ENCODE measurements around the gene STEEP1.
"Not testable (repeated sequence)": the region's sequence is repeated elsewhere in the genome, so short reads cannot be mapped to it uniquely, and the experiment has no call there.

The STEEP1 gene

DNA sequence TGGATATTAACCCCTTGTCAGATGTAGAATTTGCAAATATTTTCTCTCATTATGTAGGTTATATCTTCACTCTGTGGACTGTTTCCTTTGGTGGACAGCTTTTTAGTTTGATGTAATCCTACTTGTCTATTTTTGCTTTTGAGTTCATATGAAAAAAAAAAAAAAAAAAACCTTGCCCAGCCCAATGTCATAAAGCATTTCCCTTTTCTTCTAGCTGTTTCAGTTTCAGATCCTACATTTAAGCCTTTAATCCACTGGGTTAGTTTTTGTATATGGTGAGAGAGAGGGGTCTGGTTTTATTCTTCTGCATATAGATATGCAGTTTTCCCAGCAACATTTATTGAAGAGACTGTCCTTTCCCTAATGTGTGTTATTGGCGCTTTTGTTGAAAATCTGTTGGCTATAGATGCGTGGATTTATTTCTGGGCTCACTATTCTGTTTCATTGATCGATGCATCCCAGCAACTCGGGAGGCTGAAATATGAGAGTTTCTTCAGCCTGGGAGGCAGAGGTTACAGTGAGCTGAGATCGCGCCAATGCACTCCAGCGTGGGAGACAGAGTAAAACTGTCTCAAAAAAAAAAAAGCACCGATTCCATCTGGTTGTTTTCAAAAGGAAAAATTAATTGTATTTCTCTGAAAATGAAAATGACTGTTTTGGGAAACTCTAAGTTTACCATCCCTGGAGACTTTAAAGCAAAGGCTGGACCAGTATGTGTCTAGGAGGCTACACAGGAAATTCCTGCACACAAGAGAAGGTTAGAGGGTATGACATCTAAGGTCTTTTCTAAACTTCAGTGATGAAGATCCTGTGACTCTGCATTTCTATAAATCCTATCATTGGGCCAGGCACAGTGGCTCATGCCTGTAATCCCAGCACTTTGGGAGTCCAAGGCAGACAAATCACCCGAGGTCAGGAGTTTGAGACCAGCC lies 35.6 kb downstream of the STEEP1 start:
- no peak for DNase-seq (ENCODE audit: low spot score)

DNA sequence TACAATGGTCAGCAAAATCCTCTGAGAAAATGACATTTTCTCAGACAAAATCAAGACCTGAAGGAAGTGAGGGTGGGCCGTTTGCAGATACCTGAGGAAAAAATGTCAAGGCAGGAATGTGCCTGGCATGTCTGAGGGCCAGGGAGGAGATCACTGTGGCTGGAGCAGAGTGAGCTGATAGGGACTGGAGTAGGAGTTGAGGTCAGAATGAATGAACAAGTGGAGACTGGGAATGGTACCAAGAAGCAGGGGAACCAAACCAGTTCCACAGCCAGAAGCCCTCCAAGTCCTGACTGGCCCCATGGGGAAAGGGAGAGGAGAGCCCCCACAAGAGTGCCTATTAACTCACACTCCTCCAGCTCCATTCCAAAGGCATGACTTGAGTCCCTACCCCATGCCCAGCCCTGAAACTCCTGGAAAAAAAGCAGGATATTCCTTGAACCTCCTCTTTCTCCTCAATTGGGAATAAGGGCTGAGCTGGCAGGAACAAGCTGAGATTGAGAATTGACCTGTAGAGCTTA lies 41.5 kb downstream of the STEEP1 start:
- DNase-seq (ENCODE audit: low spot score): no peak

DNA sequence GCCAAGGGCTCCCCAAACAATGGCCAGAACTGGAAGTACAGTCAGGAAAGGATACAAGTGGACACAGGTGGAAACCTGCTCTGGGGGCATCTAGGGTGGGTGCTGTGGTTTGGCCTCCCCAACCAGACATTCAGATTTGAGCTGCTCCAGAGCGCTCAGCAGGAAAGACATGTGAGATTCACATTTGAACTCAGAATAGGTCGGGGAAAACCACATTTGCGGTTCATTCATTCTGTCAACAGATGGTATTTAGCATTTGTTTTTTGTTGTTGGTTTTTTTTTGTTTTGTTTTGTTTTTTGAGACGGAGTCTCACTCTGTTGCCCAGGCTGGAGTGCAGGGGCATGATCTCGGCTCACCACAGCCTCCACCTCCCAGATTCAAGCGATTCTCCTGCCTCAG lies 44.0 kb downstream of the STEEP1 start:
- DNase-seq (ENCODE audit: low spot score): no peak

DNA sequence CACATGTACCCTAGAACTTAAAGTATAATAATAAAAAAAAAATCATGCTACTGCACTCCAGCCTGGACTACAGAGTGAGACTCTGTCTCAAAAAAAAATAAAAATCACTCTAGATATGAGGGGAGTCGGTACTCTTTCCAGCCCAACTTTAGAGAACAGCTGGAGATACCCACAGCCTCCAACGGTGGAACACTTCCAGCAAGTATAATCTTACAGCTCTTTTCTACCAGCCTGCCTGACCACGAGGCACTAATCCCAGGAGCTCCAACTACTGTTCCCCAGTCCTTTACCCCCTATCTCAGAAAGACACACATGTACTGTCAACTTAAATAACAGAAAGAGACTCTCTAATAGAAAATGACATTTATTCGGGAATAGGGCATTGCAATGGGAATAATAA lies 46.8 kb downstream of the STEEP1 start:
- no peak for DNase-seq (ENCODE audit: low spot score)

DNA sequence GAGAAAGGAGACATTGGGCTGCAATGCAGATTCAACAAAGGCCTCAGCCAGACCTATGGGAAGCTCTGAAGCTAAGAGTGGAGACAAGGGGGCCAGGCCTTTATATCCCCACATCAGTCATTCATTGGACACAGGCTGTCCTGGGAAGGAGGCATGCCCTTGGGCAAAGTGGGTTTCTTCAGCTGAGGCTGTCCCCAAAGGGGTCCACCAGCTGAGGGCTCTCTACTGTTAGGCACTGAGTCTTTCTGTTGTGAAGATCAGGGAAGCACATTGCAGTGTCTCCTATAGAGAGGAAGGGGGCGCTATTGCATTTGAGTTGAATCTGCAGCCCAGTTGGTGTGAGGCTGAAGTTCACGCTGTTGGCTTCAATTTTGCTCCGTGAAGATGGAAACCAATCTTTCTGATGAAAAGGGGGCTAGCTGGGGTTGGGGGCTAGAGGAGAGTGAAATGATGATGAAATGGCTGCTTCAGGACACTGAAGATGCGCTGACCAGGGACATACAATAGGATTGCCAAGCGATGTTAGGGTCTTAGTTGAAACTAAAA lies 49.0 kb downstream of the STEEP1 start:
- peak; percentile 59 for DNase-seq (ENCODE audit: low spot score)

DNA sequence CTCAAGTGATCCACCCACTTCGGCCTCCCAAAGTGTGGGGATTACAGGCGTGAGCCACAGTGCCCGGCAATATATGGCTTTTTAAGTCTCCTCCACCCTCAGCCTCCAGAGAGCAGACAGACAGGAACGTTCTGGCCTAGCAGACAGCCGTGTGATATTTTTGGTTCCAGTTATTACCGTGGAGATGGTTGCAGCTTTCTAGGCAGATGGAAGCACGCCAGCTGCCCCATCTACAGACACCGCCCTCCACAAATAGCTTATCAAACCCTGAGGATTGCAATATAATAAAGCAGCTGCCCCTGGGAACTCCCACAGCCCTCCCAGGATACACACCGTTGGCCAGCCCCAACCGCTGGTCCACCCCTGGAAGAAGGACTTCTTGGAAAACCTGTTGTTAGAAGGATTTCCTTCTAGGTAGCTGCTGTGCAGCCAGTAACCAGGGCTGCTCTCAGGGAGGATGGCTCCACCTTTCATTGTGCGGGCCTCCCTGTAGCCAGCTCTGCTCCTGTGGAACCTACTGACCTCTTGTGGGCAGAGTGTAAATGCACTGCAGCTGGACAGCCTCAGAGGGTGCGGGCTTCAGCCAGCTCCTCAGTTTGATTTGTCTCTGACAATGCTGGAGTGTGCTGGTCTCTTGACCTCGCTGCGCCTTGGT lies 52.9 kb downstream of the STEEP1 start:
- peak; percentile 70 for DNase-seq (ENCODE audit: low spot score)

DNA sequence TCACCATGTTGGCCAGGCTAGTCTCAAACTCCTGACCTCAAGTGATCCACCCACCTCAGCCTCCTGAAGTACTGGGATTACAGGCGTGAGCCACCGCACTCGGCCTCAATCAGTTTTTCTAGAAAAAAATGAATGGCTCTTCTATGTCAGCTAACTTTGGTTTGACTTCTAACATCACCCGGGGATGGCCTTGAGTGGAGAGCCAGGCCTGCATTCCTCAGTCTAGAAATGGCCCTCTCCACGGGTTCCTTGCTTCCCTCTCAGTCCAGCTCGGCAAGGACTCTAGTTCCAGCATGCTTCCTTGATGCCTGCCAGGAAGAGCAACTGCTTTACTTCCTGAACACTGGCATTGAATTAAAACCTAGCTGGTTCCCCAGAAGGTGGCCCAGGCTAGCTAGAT lies 58.0 kb downstream of the STEEP1 start:
- DNase-seq (ENCODE audit: low spot score): no peak

DNA sequence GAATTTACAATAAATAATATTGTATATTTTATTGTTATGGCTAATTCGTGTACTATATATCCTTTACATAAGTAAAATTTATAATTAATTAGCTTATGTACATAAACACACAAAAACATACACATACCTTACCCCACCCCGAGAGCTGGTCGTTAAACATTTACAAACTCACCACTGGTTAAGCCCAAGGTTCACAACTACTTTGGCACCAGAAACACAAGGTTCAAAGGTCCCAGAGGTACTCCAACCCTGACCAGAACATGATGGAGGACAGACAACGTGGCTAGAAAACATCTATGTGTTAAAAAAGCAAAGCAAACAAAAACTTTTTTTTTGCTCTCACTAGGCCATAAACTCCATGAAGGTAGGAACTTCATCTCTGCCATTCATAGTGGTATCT lies 59.3 kb downstream of the STEEP1 start:
- DNase-seq (ENCODE audit: low spot score): peak; percentile 63

DNA sequence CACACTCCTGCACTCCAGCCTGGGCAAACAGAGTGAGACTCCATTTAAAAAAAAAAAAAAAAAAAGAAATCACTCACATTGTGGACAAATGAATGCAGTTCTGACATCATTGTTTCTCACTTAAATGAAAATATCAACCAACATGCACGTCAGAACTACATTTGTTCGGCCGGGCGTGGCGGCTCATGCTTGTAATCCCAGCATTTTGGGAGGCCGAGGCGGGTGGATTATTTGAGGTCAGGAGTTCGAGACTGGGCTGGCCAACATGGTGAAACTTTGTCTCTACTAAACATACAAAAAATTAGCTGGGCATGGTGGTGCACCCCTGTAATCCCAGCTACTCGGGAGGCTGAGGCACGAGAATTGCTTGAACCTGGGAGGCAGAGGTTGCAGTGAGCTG lies 60.1 kb downstream of the STEEP1 start:
- not testable (repeated sequence) for DNase-seq (ENCODE audit: low spot score)

DNA sequence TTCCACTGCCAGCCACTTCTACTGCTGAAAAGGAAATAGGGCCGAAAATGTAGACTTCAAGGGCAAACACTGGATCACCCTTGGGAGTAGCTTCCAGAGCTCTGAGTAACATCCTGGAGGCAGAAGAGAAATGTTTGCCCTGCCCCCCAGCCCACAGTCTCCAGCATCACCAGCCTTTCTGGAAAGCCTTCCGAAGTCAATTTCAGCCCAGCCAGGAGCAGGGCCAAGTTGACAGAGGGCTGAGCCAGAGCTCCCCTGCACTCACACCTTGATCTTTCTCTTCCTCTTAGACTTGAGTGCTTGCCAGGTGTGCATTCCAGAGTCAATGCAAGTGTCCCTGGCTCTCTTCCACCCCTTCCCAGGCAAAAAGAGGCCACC lies 61.7 kb downstream of the STEEP1 start:
- DNase-seq (ENCODE audit: low spot score): no peak

DNA sequence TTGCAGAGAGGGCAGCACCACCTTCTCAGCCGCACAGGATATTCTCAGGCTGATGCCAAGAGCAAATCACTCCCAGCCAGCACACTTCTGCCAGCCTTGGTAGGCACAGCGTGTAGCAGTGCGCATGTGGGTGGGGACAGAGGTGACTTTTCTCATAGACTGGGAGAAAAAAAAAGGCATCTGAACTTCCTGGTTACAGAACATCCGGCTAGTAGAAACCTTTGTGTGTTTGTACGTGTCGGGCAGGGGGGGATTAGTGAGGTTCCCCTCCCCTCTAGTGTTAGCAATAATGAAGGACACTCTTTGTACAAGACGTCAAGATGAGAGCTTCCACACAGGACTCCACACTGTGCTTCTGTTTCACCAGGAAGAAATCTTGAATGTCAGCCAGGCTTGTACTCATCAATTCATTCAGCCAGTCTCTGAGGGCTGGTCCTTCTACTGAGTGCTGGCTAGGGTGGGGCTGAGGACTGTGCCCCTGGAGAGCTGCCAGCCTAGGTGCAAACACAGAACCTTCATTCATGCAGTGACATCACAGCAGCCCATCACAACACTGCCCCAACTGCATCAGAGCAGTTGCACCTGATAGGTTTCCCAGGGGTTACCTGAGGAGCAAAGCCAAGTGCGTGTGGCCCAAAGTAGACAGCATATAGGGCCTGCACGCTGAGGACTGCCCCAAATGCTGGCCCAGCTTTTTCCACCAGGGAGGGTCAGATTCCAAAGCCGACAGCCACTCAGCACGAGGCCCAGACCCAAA lies 62.3 kb downstream of the STEEP1 start:
- DNase-seq (ENCODE audit: low spot score): no peak

DNA sequence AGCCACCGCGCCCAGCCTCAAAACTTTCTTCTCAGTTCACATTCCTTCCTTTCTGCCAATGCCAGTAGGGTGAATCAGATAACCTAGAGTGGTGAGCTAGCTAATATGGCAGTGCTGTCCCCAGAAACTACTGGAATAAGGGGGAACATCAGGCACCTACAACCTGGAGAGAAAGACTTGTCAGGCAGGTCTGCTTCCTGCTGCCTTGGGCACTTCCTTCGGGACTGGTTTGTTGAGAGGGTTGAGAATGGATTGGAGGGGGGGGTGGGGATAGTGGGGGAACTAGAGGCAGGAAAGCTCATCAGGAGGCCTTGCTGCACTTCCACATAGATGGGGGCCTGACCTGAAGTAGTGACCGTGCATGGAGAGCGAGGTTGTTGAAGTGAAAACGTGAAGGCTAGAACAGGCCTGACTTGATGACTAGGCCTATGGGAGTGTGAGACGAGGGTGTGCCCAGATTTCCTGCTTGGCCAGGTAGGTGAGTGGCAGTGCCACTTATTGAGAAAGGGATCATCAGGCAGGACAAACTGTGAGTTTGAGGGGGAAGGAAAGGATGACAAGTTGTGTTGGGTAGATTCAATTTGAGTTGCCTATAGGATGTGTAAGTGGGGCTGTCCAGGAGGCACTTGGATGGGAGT lies 63.6 kb downstream of the STEEP1 start:
- no peak for DNase-seq (ENCODE audit: low spot score)

DNA sequence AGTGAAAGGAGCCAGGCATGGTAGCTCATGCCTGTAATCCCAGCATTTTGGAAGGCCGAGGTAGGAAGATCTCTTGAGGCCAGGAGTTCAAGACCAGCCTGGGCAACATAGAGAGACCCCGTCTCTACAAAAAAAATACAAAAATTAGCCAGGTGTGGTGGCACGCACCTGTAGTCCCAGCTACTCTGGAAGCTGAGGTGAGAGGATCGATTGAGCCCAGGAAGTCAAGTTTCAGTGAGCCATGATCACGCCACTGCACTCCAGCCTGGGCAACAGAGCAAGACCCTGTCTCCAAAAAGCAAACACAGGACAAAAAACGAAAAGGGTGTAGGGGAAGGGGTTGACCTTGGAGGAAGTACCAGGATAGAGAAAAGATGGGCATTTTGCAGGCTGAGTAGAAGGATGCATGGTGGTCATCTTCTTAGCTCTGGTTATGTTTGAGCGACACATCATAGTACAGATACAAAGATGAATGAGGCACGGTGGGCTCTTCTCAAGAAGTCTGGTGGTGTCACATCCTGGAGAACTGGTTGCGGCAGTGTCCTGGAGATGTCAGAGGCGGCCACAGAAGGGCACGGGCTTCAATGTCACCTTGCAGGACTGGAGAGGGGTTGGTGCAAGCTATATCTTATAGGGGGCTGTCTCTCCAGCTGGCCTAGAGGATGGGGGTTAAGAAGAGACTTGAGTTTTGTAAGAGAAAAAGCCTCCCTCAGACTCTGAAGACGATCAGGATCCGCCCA lies 65.0 kb downstream of the STEEP1 start:
- DNase-seq (ENCODE audit: low spot score): no peak

DNA sequence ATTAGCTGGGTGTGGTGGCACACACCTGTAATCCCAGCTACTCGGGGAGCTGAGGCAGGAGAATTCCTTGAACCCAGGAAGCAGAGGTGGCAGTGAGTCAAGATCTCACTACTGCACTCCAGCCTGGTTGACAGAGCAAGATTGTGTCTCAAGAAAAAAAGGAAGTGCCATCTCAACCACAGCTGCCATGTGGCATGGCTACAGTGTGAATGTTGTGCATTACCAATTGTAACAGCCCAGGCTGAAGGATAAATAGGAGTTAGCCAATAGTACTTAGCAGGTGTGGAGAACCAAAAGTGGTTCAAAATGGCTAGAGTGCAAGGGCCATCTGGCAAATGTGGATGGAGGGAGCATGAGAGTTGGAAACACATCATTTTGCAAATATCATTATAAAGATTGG lies 68.0 kb downstream of the STEEP1 start:
- DNase-seq (ENCODE audit: low spot score): no peak

DNA sequence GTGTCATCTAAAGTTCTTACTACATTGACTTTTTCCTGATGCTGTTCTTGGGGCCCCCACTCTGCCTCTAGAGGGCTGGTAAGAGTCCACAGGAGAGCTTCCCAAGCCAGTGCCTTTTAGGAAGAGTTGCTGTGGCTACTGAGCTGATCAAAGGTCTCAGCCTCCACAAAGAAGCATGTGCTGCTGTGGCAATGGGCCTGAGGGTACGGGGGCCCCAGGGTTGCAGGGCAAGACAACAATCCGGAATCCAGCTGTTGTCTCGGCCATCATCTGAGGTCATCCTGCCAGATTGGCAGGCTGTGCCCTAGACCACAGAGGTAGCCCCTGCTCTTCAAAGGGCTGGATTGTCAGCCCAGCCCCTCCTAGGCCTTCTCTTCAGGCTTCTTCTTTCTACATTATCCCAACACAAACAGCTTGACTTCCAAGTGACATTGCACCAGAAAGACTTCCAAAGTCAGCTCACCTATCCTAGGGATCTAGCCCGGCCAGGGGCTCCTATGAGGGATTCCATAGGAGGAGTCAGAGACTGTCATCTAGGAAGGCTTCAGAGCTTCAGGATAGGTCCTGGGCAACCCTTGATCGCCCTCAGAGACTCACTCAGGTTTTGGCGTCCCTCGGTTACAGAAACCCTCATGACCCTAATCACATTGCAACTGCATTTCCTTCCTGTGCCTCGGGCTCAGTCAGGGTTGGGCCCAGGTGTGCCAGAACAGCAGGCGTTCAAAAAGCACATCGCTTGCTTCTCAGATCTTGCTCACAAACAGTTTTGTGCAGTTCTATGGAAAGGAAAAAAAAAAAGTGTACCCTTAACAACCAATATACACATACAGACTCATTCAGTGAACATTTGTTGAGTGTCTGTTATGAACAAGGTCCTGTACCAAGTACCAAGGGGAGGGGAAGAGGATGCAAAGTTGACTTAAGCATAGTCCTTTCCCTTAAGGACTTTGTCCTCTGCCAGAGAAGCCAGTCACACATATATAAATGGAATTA lies 69.2 kb downstream of the STEEP1 start:
- DNase-seq (ENCODE audit: low spot score): no peak

DNA sequence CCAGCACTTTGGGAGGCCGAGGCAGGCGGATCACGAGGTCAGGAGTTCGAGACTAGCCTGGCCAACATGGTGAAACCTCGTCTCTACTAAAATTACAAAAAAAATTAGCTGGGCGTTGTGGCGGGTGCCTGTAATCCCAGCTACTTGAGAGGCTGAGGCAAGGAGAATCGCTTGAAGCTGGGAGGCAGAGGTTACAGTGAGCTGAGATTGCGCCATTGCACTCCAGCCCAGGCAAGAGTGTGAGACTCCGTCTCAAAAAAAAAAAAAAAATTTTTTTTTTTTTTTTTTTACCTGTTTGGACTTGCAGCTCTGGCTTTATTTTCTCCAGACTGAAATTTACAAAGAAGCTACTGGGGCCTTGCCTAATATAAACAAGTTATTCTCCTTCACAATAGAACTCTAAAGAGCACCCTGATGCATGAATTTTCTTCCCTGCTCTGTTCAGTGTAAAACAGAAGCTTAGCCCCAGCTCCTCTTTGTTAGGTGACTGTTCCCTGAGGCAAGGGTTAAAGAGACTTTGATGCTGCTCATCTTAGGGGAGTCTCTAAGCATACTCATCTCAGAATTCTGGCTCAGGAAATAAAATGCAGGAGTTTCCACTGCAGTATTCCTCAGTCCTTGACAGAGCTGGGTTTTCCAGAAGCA lies 71.2 kb downstream of the STEEP1 start:
- DNase-seq (ENCODE audit: low spot score): not testable (repeated sequence)

DNA sequence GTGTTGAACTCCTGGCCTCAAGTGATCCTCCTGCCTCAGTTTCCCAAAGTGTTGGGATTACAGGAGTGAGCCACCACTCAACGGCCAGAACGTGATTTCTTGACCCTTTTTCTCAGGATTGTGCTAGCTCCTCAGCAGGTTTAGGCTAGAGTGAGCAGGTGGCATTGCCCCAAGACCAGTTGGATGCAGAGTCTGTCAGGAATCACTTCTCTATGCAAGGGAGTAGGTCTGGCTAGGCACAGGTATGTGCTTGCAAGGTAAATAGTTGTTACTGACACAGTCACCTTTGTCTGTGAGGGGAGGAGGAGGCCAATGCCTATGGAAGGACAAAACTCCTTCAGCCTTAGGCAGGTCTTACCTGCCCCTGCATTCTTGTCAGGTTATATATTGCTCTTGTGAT lies 72.7 kb downstream of the STEEP1 start:
- DNase-seq (ENCODE audit: low spot score): no peak

DNA sequence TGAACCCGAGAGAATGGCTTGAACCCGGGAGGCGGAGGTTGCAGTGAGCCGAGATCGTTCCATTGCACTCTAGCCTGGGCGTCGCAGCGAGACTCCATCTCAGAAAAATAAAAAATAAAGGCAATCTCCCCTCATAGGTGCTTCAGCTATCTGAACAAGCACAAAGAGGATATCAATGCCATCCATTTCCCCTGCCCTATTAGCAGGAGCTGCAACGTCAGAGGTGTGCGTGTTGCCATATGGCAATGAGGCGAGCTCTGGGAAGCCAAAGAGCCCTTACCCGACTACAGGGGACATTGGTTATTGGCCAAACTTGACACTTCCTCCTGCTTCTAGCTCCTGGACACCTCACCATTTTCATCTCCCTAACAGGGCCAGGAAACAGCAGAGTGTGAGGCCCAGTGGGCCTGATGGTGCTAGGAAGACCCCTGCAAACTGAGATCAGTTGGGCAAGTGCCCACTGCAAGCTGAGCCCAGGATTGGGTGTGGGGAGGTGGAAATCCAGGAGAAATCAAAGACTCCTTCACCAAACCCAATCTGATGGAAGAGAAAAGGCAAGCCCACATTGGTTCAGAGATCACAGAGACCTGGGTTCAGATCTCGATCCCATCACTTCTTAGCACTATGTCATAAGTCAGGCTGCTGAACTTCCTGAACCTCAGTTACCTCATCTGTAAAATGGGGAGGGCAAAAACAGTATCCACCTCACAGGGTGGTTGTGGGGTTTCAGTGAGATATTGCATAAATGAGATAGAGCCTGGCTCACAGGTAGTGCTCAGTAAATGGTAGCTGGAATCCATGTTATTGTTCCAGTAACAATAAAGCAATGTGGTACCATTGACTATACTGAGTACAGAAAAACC lies 75.8 kb downstream of the STEEP1 start:
- no peak for DNase-seq (ENCODE audit: low spot score)

Data from HuH-7 (cell line).